IMR-90 (cell line): ENCODE results near the gene SLC35B2. TPM values are rescaled to one million over a fixed set of nuclear protein-coding genes. Genes with fewer than 3 reads are reported as not detected.

Experiments used
- ATAC-seq: fragments of 200-7000 bp; cut with Tn5 transposase; 2 replicates; pipeline ENCODE4 v1.9.1; 2020; ENCODE audit warnings: low read depth, mild to moderate bottlenecking, moderate library complexity
- BruUV-seq: library from RNA; stranded (reverse); fragments of 400-500 nt; replicated peaks from 2 replicates; lab custom pipeline; 2021; lab: Mats Ljungman, UMichigan
- CTCF ChIA-PET: fragments of 300-600 bp; formaldehyde crosslinking; extraction: SDS; loops from one replicate; lab custom pipeline; 2021; ENCODE audit warnings: antibody characterized with exemption; lab: Yijun Ruan, JAX
- POLR2A ChIA-PET: fragments of 300-600 bp; sonication (Branson Sonifier 250); formaldehyde crosslinking; loops from one replicate; lab custom pipeline; 2022; ENCODE audit warnings: antibody characterized with exemption; ENCODE audit not compliant: unreplicated experiment; lab: Charles Lee
- DNase-seq: peaks from one replicate; pipeline ENCODE4 v3.0.0; 2013
- H2AFZ ChIP-seq: replicated peaks from 2 replicates; pipeline ENCODE3; 2013; ENCODE audit warnings: low read length, mild to moderate bottlenecking; ENCODE audit not compliant: poor library complexity
- H2AK5ac ChIP-seq: 2 replicates; pipeline ENCODE4 v1.6.1; 2013; ENCODE audit warnings: low read depth, low read length, inconsistent platforms
- H2AK9ac ChIP-seq: replicated peaks from 2 replicates; pipeline ENCODE3; 2013; ENCODE audit warnings: mild to moderate bottlenecking, low read depth, low read length, moderate library complexity; ENCODE audit not compliant: poor library complexity
- H2BK120ac ChIP-seq: 2 replicates; pipeline ENCODE4 v1.6.1; 2013; ENCODE audit warnings: low read depth, low read length, inconsistent platforms
- H2BK15ac ChIP-seq: 3 replicates; pipeline ENCODE4 v1.6.1; 2013; ENCODE audit warnings: low read depth, low read length, inconsistent platforms
- H2BK20ac ChIP-seq: 2 replicates; pipeline ENCODE4 v1.6.1; 2013; ENCODE audit warnings: low read depth, mild to moderate bottlenecking, inconsistent platforms, low read length, moderate library complexity
- H2BK5ac ChIP-seq: 2 replicates; pipeline ENCODE4 v1.6.1; 2013; ENCODE audit warnings: mild to moderate bottlenecking, low read depth, low read length, inconsistent platforms; ENCODE audit not compliant: poor library complexity, severe bottlenecking
- H3K14ac ChIP-seq: replicated peaks from 2 replicates; pipeline ENCODE4 v1.6.1; 2013; ENCODE audit warnings: low read depth, low read length, inconsistent platforms
- H3K18ac ChIP-seq: 2 replicates; pipeline ENCODE4 v1.6.1; 2013; ENCODE audit warnings: low read depth, low read length, control low read depth
- H3K23ac ChIP-seq: 2 replicates; pipeline ENCODE4 v1.6.1; 2013; ENCODE audit warnings: low read depth, low read length, inconsistent platforms
- H3K27ac ChIP-seq: 2 replicates; pipeline ENCODE4 v1.5.1; 2013; ENCODE audit warnings: mild to moderate bottlenecking, control low read depth, low read length; ENCODE audit not compliant: insufficient read depth
- H3K27me3 ChIP-seq: 2 replicates; pipeline ENCODE4 v1.6.1; 2013; ENCODE audit warnings: low read length; ENCODE audit not compliant: control insufficient read depth, insufficient read depth
- H3K36me3 ChIP-seq: 2 replicates; pipeline ENCODE4 v1.6.1; 2013; ENCODE audit warnings: low read length, mixed read lengths; ENCODE audit not compliant: control insufficient read depth, insufficient read depth
- H3K4ac ChIP-seq: 2 replicates; pipeline ENCODE4 v1.6.1; 2013; ENCODE audit warnings: low read depth, low read length, inconsistent platforms
- H3K4me1 ChIP-seq: 2 replicates; pipeline ENCODE4 v1.6.1; 2013; ENCODE audit warnings: low read length, mixed read lengths; ENCODE audit not compliant: control insufficient read depth, insufficient read depth
- H3K4me2 ChIP-seq: 2 replicates; pipeline ENCODE4 v1.6.1; 2013; ENCODE audit warnings: low read depth, mild to moderate bottlenecking, control low read depth, low read length, moderate library complexity
- H3K4me3 ChIP-seq: 2 replicates; pipeline ENCODE4 v1.5.1; 2013; ENCODE audit warnings: low read depth, mild to moderate bottlenecking, control low read depth, low read length, moderate library complexity; ENCODE audit not compliant: insufficient read depth
- H3K56ac ChIP-seq: 2 replicates; pipeline ENCODE4 v1.6.1; 2013; ENCODE audit warnings: low read length, inconsistent platforms; ENCODE audit not compliant: insufficient read depth; ENCODE audit errors: extremely low read depth
- H3K79me1 ChIP-seq, 2 experiments: 2 replicates each; pipeline ENCODE4 v1.6.1; 2013; ENCODE audit warnings: low read length in 2 of 2, inconsistent platforms in 1 of 2, low read depth in 1 of 2
- H3K9ac ChIP-seq: 2 replicates; pipeline ENCODE4 v1.6.1; 2013; ENCODE audit warnings: low read depth, low read length, control low read depth
- H3K9me1 ChIP-seq: 2 replicates; pipeline ENCODE4 v1.6.1; 2013; ENCODE audit warnings: low read length, inconsistent platforms; ENCODE audit not compliant: insufficient read depth
- H3K9me3 ChIP-seq: 2 replicates; pipeline ENCODE4 v1.6.1; 2013; ENCODE audit warnings: low read length; ENCODE audit not compliant: control insufficient read depth, insufficient read depth
- H4K20me1 ChIP-seq: 2 replicates; pipeline ENCODE4 v1.6.1; 2013; ENCODE audit warnings: low read length, inconsistent platforms; ENCODE audit not compliant: insufficient read depth
- H4K5ac ChIP-seq: 2 replicates; pipeline ENCODE4 v1.6.1; 2013; ENCODE audit warnings: mild to moderate bottlenecking, low read depth, low read length, control low read depth
- H4K8ac ChIP-seq, 2 experiments: 2 replicates each; pipeline ENCODE4 v1.6.1; 2013; ENCODE audit warnings: low read depth in 2 of 2, low read length in 2 of 2, control low read depth in 1 of 2, inconsistent platforms in 1 of 2
- H4K91ac ChIP-seq: 2 replicates; pipeline ENCODE4 v1.6.1; 2013; ENCODE audit warnings: low read depth, low read length, inconsistent platforms; ENCODE audit not compliant: insufficient read depth
- FOS ChIP-seq: fragments of 150-350 bp; IDR thresholded peaks from 2 replicates; pipeline ENCODE4 v1.6.1; 2016; ENCODE audit warnings: low read depth, low read length
- MAFK ChIP-seq: IDR thresholded peaks from 2 replicates; pipeline ENCODE4 v1.6.1; 2012; ENCODE audit warnings: low read depth, low read length, improper control_type of control experiment
- NFE2L2 ChIP-seq: fragments of 150-350 bp; IDR thresholded peaks from 2 replicates; pipeline ENCODE4 v1.6.1; 2016; ENCODE audit warnings: low read depth, mild to moderate bottlenecking, low read length
- POLR2A ChIP-seq: IDR thresholded peaks from 2 replicates; pipeline ENCODE4 v1.6.1; 2012; ENCODE audit warnings: mild to moderate bottlenecking, low read depth, low read length
- RAD21 ChIP-seq: IDR thresholded peaks from 2 replicates; pipeline ENCODE4 v1.6.1; 2012; ENCODE audit warnings: low read length, improper control_type of control experiment
- RFX5 ChIP-seq: IDR thresholded peaks from 2 replicates; pipeline ENCODE4 v1.8.0; 2012; ENCODE audit warnings: low read depth, mild to moderate bottlenecking, low read length, moderate library complexity
- SMC3 ChIP-seq: fragments of 150-350 bp; IDR thresholded peaks from 2 replicates; pipeline ENCODE4 v1.6.1; 2016; ENCODE audit warnings: low read depth, mild to moderate bottlenecking, antibody characterized with exemption, low read length, moderate library complexity
- USF2 ChIP-seq: fragments of 150-350 bp; IDR thresholded peaks from 2 replicates; pipeline ENCODE4 v1.6.1; 2017; ENCODE audit warnings: mild to moderate bottlenecking, antibody characterized with exemption, low read length, low read depth
- WGBS, 2 experiments: methylation state at CpG; one replicate each; pipeline versions ENCODE4 v1.1.5 to v1.1.7; 2013; ENCODE audit warnings: missing lambda C conversion rate in 2 of 2; ENCODE audit not compliant: insufficient read length in 1 of 2; ENCODE audit errors: extremely low coverage in 2 of 2; 5-methylcytosine and 5-hydroxymethylcytosine counted together
- dilution Hi-C: fragments of 300-500 bp; cut with HindIII; formaldehyde crosslinking; loops from one replicate; pipeline ENCODE4 v1.14.3; 2018; ENCODE audit warnings: low sequenced_read_pairs; ENCODE audit not compliant: unreplicated experiment
- in situ Hi-C: fragments of 300-500 bp; cut with MboI; formaldehyde crosslinking; loops from 3 replicates; pipeline ENCODE4 v1.14.3; 2019; ENCODE audit warnings: low sequenced_read_pairs, inconsistent platforms, mixed read lengths
- intact Hi-C: fragments of 100-400 bp; cut with micrococcal nuclease; formaldehyde crosslinking; loops from 2 replicates; pipeline ENCODE4 v1.10.0; 2022
- polyA plus RNA-seq, 3 experiments: library from polyadenylated mRNA; depleted of rRNA; stranded (reverse); fragments of >200 nt; gene quantifications; 2 replicates each; pipeline ENCODE4 v1.2.3, GENCODE V29; 2012; ENCODE audit warnings: low replicate concordance in 1 of 3
- total RNA-seq: library from RNA; depleted of rRNA; stranded (reverse); fragments of >200 nt; gene quantifications from 2 replicates; pipeline ENCODE4 v1.2.3, GENCODE V29; 2012

Gene SLC35B2
- total and polyA plus RNA-seq, 2 of the 4 experiments (the other 2 are of a cell fraction) = 51.4 to 89.9 TPM

- DNase-seq (no peak), ATAC-seq (no peak)
- Histone ChIP-seq H4K5ac (no peak overlapping the region), H2AK5ac (no peak overlapping the region), H3K4me2 (no peak overlapping the region), H3K4ac (no peak overlapping the region), H3K23ac (no peak overlapping the region), H3K18ac (no peak overlapping the region), H3K4me3 (no peak overlapping the region), H3K27ac (no peak overlapping the region), H3K36me3 (peaks cover 74% of the 10 kb centered on the region), H3K14ac (no peak overlapping the region), H2AFZ (no peak overlapping the region), H3K79me1 (peaks cover 11% of the 10 kb centered on the region in 2 experiments), H2AK9ac (no peak overlapping the region), H2BK5ac (no peak overlapping the region), H3K56ac (no peak overlapping the region), H4K91ac (no peak overlapping the region), H2BK120ac (no peak overlapping the region), H3K4me1 (peaks cover 3% of the 10 kb centered on the region), H3K27me3 (no peaks in the 10 kb centered on the region), H2BK15ac (no peak overlapping the region), H3K9me1 (peaks cover 3% of the 10 kb centered on the region), H2BK20ac (no peak overlapping the region), H4K20me1 (no peaks in the 10 kb centered on the region), H3K9me3 (no peaks in the 10 kb centered on the region), H3K9ac (no peak overlapping the region), H4K8ac (no peak overlapping the region)
- CTCF ChIA-PET = no interaction called here
- POLR2A ChIA-PET = no interaction called here
- BruUV-seq = no TSS peak
- dilution Hi-C loops (no loop called here), intact Hi-C loops (no loop called here), in situ Hi-C loops (no loop called here)
- TF ChIP-seq POLR2A = no peak
- no peak for TF ChIP-seq USF2
- no peak for TF ChIP-seq NFE2L2
- no peak for TF ChIP-seq SMC3
- TF ChIP-seq MAFK = no peak
- TF ChIP-seq RAD21 = no peak
- TF ChIP-seq FOS = no peak
- no peak for TF ChIP-seq RFX5
- WGBS, 2 experiments = no CpG with 5 or more reads among the region's 8 CpGs
These were observed 49.4 kb upstream of the SLC35B2 start for GRCh38 chr6:44306710-44307109.
